Colonic mucosa (tissue), 4 donors: ENCODE measurements around the gene ADCY9. TPM values are rescaled to one million over a fixed set of nuclear protein-coding genes. Genes with fewer than 3 reads are reported as not detected.

ENCODE experiments used
- DNase-seq: peaks from one replicate; pipeline ENCODE4 v3.0.0-alpha.2; 2020
- H3K27ac ChIP-seq: fragments of 200-600 bp; one replicate; pipeline ENCODE4 v1.8.0; 2021
- H3K27me3 ChIP-seq: fragments of 200-600 bp; one replicate; pipeline ENCODE4 v1.8.0; 2021
- H3K36me3 ChIP-seq: fragments of 200-600 bp; one replicate; pipeline ENCODE4 v1.8.0; 2021
- H3K4me1 ChIP-seq: fragments of 200-600 bp; one replicate; pipeline ENCODE4 v1.8.0; 2021; ENCODE audit warnings: mild to moderate bottlenecking
- H3K4me3 ChIP-seq: fragments of 200-600 bp; one replicate; pipeline ENCODE4 v1.8.0; 2021
- H3K9ac ChIP-seq, 2 donors: one replicate each; pipeline ENCODE4 v1.7.0; 2013; ENCODE audit warnings: control low read depth in 2 of 2, low read depth in 2 of 2, low read length in 2 of 2
- H3K9me3 ChIP-seq: fragments of 200-600 bp; one replicate; pipeline ENCODE4 v1.8.0; 2021
- intact Hi-C: fragments of 100-400 bp; cut with DNase I; formaldehyde crosslinking; loops from one replicate; pipeline ENCODE4 v1.14.1; 2022
- total RNA-seq, 2 donors: library from RNA; stranded (reverse); fragmentation: NEBNext Ultra II Directional in 1 of 2; extraction: Animal tissue kit (Norgen Biotek cat#: 25700) in 1 of 2; gene quantifications; one replicate each; pipeline ENCODE4 v1.2.1, GENCODE V29; 2021
- TF ChIP-seq, protein P1 (sequence below): fragments of 200-600 bp; IDR thresholded peaks from one replicate; pipeline ENCODE4 v1.8.0; 2022; ENCODE audit warnings: antibody characterized with exemption, mild to moderate bottlenecking
- donor health status: healthy.
- donor health status: DM: no; HTN: no; CAD: no.
- donor health status: DM: no; HTN: no; CAD: no.

The ADCY9 gene
- total RNA-seq, 2 donors from 2014 or later, result 23.8 to 25.6 TPM

DNA sequence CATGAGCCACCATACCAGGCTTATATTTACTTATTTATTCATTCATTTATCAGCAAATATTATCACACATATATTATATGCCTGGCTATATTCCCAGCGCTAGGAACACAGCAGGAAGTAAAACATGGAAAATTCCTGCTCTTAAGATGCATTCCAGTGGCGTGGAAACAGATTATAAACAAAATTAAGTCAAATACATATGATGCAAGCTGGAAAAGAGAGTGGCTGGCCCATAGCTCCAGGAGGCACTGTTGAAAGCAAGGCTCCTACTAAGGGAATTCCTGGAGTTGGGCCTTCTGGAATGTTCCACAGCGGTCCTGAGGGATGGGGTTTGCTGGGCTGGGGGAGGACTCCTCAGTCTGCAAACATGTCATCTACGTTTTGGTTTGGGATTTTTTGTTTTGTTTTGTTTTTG, 18.4 kb downstream of the ADCY9 start:
- no peaks in the 10 kb centered on the region for H3K9me3 ChIP-seq
- H3K4me3 ChIP-seq, result no peak overlapping the region
- TF ChIP-seq, protein P1, sequence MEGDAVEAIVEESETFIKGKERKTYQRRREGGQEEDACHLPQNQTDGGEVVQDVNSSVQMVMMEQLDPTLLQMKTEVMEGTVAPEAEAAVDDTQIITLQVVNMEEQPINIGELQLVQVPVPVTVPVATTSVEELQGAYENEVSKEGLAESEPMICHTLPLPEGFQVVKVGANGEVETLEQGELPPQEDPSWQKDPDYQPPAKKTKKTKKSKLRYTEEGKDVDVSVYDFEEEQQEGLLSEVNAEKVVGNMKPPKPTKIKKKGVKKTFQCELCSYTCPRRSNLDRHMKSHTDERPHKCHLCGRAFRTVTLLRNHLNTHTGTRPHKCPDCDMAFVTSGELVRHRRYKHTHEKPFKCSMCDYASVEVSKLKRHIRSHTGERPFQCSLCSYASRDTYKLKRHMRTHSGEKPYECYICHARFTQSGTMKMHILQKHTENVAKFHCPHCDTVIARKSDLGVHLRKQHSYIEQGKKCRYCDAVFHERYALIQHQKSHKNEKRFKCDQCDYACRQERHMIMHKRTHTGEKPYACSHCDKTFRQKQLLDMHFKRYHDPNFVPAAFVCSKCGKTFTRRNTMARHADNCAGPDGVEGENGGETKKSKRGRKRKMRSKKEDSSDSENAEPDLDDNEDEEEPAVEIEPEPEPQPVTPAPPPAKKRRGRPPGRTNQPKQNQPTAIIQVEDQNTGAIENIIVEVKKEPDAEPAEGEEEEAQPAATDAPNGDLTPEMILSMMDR, result no peak
- DNase-seq, result no peak
- no peaks in the 10 kb centered on the region for H3K27me3 ChIP-seq
- H3K4me1 ChIP-seq, result peaks cover 3% of the 10 kb centered on the region
- intact Hi-C loops, result no loop called here
- H3K36me3 ChIP-seq, result no peaks in the 10 kb centered on the region
- H3K27ac ChIP-seq, result peak overlapping the region; percentile 44
- H3K9ac ChIP-seq, result no peak overlapping the region

DNA sequence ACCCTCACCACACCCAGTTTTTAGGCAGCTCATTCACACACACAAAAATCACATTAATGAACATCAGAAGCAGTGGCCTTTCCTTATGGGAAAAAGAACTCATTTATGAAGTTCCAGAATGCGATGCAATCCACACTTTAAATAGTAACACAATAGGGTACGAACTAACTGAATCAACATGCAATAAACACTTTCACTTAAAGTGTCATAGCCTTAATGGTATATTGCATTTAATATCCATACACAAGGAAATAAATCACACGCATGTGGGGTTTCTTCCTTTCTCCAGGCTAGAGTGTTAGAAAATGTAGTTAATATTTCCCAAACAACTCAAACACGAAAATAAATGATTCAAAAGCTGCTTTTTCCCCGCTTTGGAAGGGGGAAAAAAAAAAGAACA, 19.7 kb downstream of the ADCY9 start:
- no peaks in the 10 kb centered on the region for H3K36me3 ChIP-seq
- TF ChIP-seq, protein P1, result no peak

GRCh38 chr16:4094127-4094773, 22.0 kb downstream of the ADCY9 start:
- Histone ChIP-seq H3K9ac (no peak overlapping the region), H3K4me1 (peaks cover 3% of the 10 kb centered on the region), H3K4me3 (no peak overlapping the region), H3K27me3 (no peaks in the 10 kb centered on the region), H3K9me3 (no peaks in the 10 kb centered on the region), H3K36me3 (no peaks in the 10 kb centered on the region), H3K27ac (peak overlapping the region; percentile 6)
- intact Hi-C loops, result no loop called here
- DNase-seq, result no peak
- TF ChIP-seq, protein P1, result no peak

More for the DNA sequence above, 19.7 kb downstream of the ADCY9 start:
- Histone ChIP-seq H3K9ac (peak overlapping the region in 1 of 2 donors; percentile 8), H3K27ac (peak overlapping the region; percentile 3), H3K27me3 (no peaks in the 10 kb centered on the region), H3K4me3 (no peak overlapping the region), H3K9me3 (no peaks in the 10 kb centered on the region), H3K4me1 (peaks cover 3% of the 10 kb centered on the region)
- DNase-seq, result no peak
- intact Hi-C loops, result no loop called here

- H3K4me1 ChIP-seq, result peaks cover 3% of the 10 kb centered on the region
- H3K36me3 ChIP-seq, result no peaks in the 10 kb centered on the region
- no peaks in the 10 kb centered on the region for H3K9me3 ChIP-seq
- no peak for DNase-seq
- TF ChIP-seq, protein P1, result no peak
- H3K27me3 ChIP-seq, result no peaks in the 10 kb centered on the region
- H3K9ac ChIP-seq, result no peak overlapping the region
- no peak overlapping the region for H3K4me3 ChIP-seq
- peak overlapping the region; percentile 6 for H3K27ac ChIP-seq
- intact Hi-C loops, result no loop called here
These were observed 22.6 kb downstream of the ADCY9 start for GRCh38 chr16:4093495-4094126.

- H3K36me3 ChIP-seq, result no peaks in the 10 kb centered on the region
- H3K27ac ChIP-seq, result no peak overlapping the region
- intact Hi-C loops, result no loop called here
- H3K9me3 ChIP-seq, result no peaks in the 10 kb centered on the region
- H3K27me3 ChIP-seq, result no peaks in the 10 kb centered on the region
- H3K4me1 ChIP-seq, result peaks cover under 1% of the 10 kb centered on the region
- DNase-seq, result no peak
- no peak overlapping the region for H3K9ac ChIP-seq
- H3K4me3 ChIP-seq, result no peak overlapping the region
- TF ChIP-seq, protein P1, result no peak
These were observed 23.5 kb downstream of the ADCY9 start for GRCh38 chr16:4092547-4093265.
